ENCODE results near the gene HES4. TPM values are rescaled to one million over a fixed set of nuclear protein-coding genes. Genes with fewer than 3 reads are reported as not detected.

Gene HES4
- total RNA-seq, 1 donor from 2014 or later: 149 TPM

GRCh38 chr1:964691-965525 lies 35.0 kb downstream of the HES4 start:
- Histone ChIP-seq H3K27me3 (ENCODE audit: insufficient read depth, low read length) (no peaks in the 10 kb centered on the region), H3K36me3 (ENCODE audit: insufficient read depth, low read length) (peaks cover 5% of the 10 kb centered on the region), H3K9ac (ENCODE audit: low read length) (no peak overlapping the region), H3K9me3 (ENCODE audit: insufficient read depth, low read depth, low read length) (no peaks in the 10 kb centered on the region), H3K4me1 (ENCODE audit: insufficient read depth, low read length) (peaks cover 23% of the 10 kb centered on the region), H3K4me3 (ENCODE audit: insufficient read depth, low read depth, low read length) (no peak overlapping the region), H3K4me2 (ENCODE audit: low read length) (no peak overlapping the region), H3K79me2 (ENCODE audit: insufficient read depth, low read length) (peaks cover 7% of the 10 kb centered on the region), H4K20me1 (ENCODE audit: insufficient read depth, low read length) (peaks cover 6% of the 10 kb centered on the region), H3K27ac (ENCODE audit: low read depth, low read length) (no peak overlapping the region), H2AFZ (ENCODE audit: low read depth, low read length) (no peak overlapping the region)
- Mint-ChIP-seq H3K4me3 (ENCODE audit: unreplicated experiment) (no peak overlapping the region), H3K27me3 (ENCODE audit: low read depth, unreplicated experiment) (peaks cover 15% of the 10 kb centered on the region), H3K9me3 (ENCODE audit: unreplicated experiment) (no peaks in the 10 kb centered on the region), H3K4me1 (ENCODE audit: low read depth, unreplicated experiment) (no peaks in the 10 kb centered on the region), H3K27ac (ENCODE audit: unreplicated experiment) (no peak overlapping the region), H3K36me3 (ENCODE audit: low read depth, unreplicated experiment) (peaks cover 4% of the 10 kb centered on the region)
- TF ChIP-seq CTCF (IDR thresholded peaks at IDR 0.05; ENCODE audit: insufficient read depth, low read depth, low read length) (no peak), EZH2 (IDR thresholded peaks at IDR 0.05; ENCODE audit: insufficient read depth, low read length) (no peak)
- no peak for FAIRE-seq
- no peak for DNase-seq (ENCODE audit: low read depth)

- no peak overlapping the region for H2AFZ ChIP-seq (ENCODE audit: low read depth, low read length)
- no peaks in the 10 kb centered on the region for H3K27me3 ChIP-seq (ENCODE audit: insufficient read depth, low read length)
- no peak overlapping the region for H3K4me3 ChIP-seq (ENCODE audit: insufficient read depth, low read depth, low read length)
- TF ChIP-seq CTCF (IDR thresholded peaks at IDR 0.05; ENCODE audit: insufficient read depth, low read depth, low read length): no peak
- no peak for TF ChIP-seq EZH2 (IDR thresholded peaks at IDR 0.05; ENCODE audit: insufficient read depth, low read length)
- Mint-ChIP-seq H3K27ac (ENCODE audit: unreplicated experiment) (no peak overlapping the region), H3K27me3 (ENCODE audit: low read depth, unreplicated experiment) (peaks cover 6% of the 10 kb centered on the region), H3K4me3 (ENCODE audit: unreplicated experiment) (no peak overlapping the region), H3K36me3 (ENCODE audit: low read depth, unreplicated experiment) (peaks cover 4% of the 10 kb centered on the region), H3K4me1 (ENCODE audit: low read depth, unreplicated experiment) (no peaks in the 10 kb centered on the region), H3K9me3 (ENCODE audit: unreplicated experiment) (no peaks in the 10 kb centered on the region)
- no peak for DNase-seq (ENCODE audit: low read depth)
- peaks cover 25% of the 10 kb centered on the region for H3K4me1 ChIP-seq (ENCODE audit: insufficient read depth, low read length)
- peaks cover 5% of the 10 kb centered on the region for H3K36me3 ChIP-seq (ENCODE audit: insufficient read depth, low read length)
- no peaks in the 10 kb centered on the region for H3K9me3 ChIP-seq (ENCODE audit: insufficient read depth, low read depth, low read length)
- peaks cover 8% of the 10 kb centered on the region for H3K79me2 ChIP-seq (ENCODE audit: insufficient read depth, low read length)
- no peak for FAIRE-seq
- no peak overlapping the region for H3K9ac ChIP-seq (ENCODE audit: low read length)
- no peaks in the 10 kb centered on the region for H4K20me1 ChIP-seq (ENCODE audit: insufficient read depth, low read length)
- no peak overlapping the region for H3K27ac ChIP-seq (ENCODE audit: low read depth, low read length)
- H3K4me2 ChIP-seq (ENCODE audit: low read length): no peak overlapping the region
These were observed 36.0 kb downstream of the HES4 start for GRCh38 chr1:963746-964525.
